Fibroblast of peridontal ligament (primary cell): ENCODE results near the gene STK32B.
"Not testable (repeated sequence)": the region's sequence is repeated elsewhere in the genome, so short reads cannot be mapped to it uniquely, and the experiment has no call there.

Experiments used
- DNase-seq: peaks from one replicate; pipeline ENCODE4 v3.0.0-alpha.2; 2010; ENCODE audit errors: extremely low read depth

The STK32B gene

GRCh38 chr4:5260121-5260520 is 208.8 kb downstream of the STK32B start:
- no peak for DNase-seq

GRCh38 chr4:5261866-5262265 is 210.6 kb downstream of the STK32B start:
- no peak for DNase-seq

- DNase-seq: peak; percentile 3
Measured at GRCh38 chr4:5266991-5267390, 215.7 kb downstream of the STK32B start.

- DNase-seq: peak; percentile 3
Measured at GRCh38 chr4:5267408-5267807, 216.1 kb downstream of the STK32B start.

GRCh38 chr4:5276475-5277075 is 225.3 kb downstream of the STK32B start:
- no peak for DNase-seq

GRCh38 chr4:5277079-5277478 is 225.8 kb downstream of the STK32B start:
- DNase-seq: no peak

GRCh38 chr4:5278213-5278612 is 226.9 kb downstream of the STK32B start:
- no peak for DNase-seq

GRCh38 chr4:5280069-5280468 is 228.8 kb downstream of the STK32B start:
- DNase-seq: not testable (repeated sequence)

- DNase-seq: no peak
Measured at GRCh38 chr4:5280828-5281227, 229.5 kb downstream of the STK32B start.

- no peak for DNase-seq
Measured at GRCh38 chr4:5283837-5284236, 232.6 kb downstream of the STK32B start.

GRCh38 chr4:5284517-5284916 is 233.2 kb downstream of the STK32B start:
- no peak for DNase-seq

GRCh38 chr4:5292101-5292500 is 240.8 kb downstream of the STK32B start:
- DNase-seq: peak; percentile 0

GRCh38 chr4:5298000-5298787 is 246.9 kb downstream of the STK32B start:
- DNase-seq: not testable (repeated sequence)

GRCh38 chr4:5300283-5300682 is 249.0 kb downstream of the STK32B start:
- DNase-seq: no peak

GRCh38 chr4:5307928-5308327 is 256.6 kb downstream of the STK32B start:
- DNase-seq: no peak

- DNase-seq: no peak
Measured at GRCh38 chr4:5322321-5322720, 271.0 kb downstream of the STK32B start.

GRCh38 chr4:5330339-5330989 is 279.2 kb downstream of the STK32B start:
- DNase-seq: no peak

GRCh38 chr4:5337731-5338130 is 286.5 kb downstream of the STK32B start:
- DNase-seq: no peak

- no peak for DNase-seq
Measured at GRCh38 chr4:5338531-5338930, 287.3 kb downstream of the STK32B start.

GRCh38 chr4:5340991-5341451 is 289.7 kb downstream of the STK32B start:
- DNase-seq: no peak

- DNase-seq: no peak
Measured at GRCh38 chr4:5341526-5341925, 290.2 kb downstream of the STK32B start.

GRCh38 chr4:5355846-5356245 is 304.6 kb downstream of the STK32B start:
- no peak for DNase-seq

GRCh38 chr4:5357870-5358269 is 306.6 kb downstream of the STK32B start:
- no peak for DNase-seq
